K562 (cell line): ENCODE results near the gene FGF14. TPM values are rescaled to one million over a fixed set of nuclear protein-coding genes. Genes with fewer than 3 reads are reported as not detected.

ENCODE experiments used
- ATAC-seq: fragments of 200-7000 bp; cut with Tn5 transposase; 3 replicates; pipeline ENCODE4 v1.9.1; 2020; ENCODE audit warnings: moderate library complexity
- BruUV-seq: library from RNA; stranded (reverse); fragments of 400-500 nt; replicated peaks from 2 replicates; lab custom pipeline; 2021; lab: Mats Ljungman, UMichigan
- CTCF ChIA-PET: fragments of 300-600 bp; formaldehyde crosslinking; extraction: SDS; loops from one replicate; lab custom pipeline; 2021; ENCODE audit warnings: low intra/inter-chr PET ratio; lab: Yijun Ruan, JAX
- POLR2A ChIA-PET: fragments of 300-600, 350-650 bp; sonication (Branson Sonifier 250); formaldehyde crosslinking; extraction: SDS; loops from one replicate; lab custom pipeline; 2021; ENCODE audit warnings: antibody characterized with exemption, inconsistent platforms; lab: Yijun Ruan, JAX
- DNase-seq, 4 experiments: peaks; one replicate each; pipeline versions ENCODE4 v3.0.0 to v3.0.0-alpha.2; 2011 to 2018; ENCODE audit warnings: low spot score in 3 of 4, mixed read lengths in 3 of 4; ENCODE audit errors: extremely low read depth in 1 of 4
- FAIRE-seq: peaks from 2 replicates; lab custom pipeline; 2011; peaks lifted over from hg19 to GRCh38; lab: Jason Lieb, UNC
- H2AFZ ChIP-seq: 2 replicates; pipeline ENCODE4 v1.6.0; 2011; ENCODE audit warnings: low read depth, low read length, control low read depth, inconsistent platforms
- H3K27ac ChIP-seq: fragments of 200-600 bp; 3 replicates; pipeline ENCODE4 v1.8.0; 2011; ENCODE audit warnings: low read depth, mild to moderate bottlenecking, control low read depth, inconsistent platforms, low read length, moderate library complexity, mixed read lengths; ENCODE audit errors: extremely low read depth
- H3K27me3 ChIP-seq, 2 experiments: fragments of 300-600 bp in 1 of 2; 2 replicates in 1 of 2; 3 replicates in 1 of 2; pipeline versions ENCODE4 v1.6.0 to v1.8.0; 2011; ENCODE audit warnings: inconsistent platforms in 2 of 2, low read length in 2 of 2, mild to moderate bottlenecking in 1 of 2, mixed read lengths in 1 of 2, moderate library complexity in 1 of 2; ENCODE audit not compliant: control insufficient read depth in 2 of 2, insufficient read depth in 2 of 2
- H3K36me3 ChIP-seq: fragments of 300-600 bp; 3 replicates; pipeline ENCODE4 v1.8.0; 2011; ENCODE audit warnings: mild to moderate bottlenecking, low read length, inconsistent platforms; ENCODE audit not compliant: control insufficient read depth, insufficient read depth
- H3K4me1 ChIP-seq, 2 experiments: fragments of 200-600 bp in 1 of 2; replicated peaks in 1 of 2; 2 replicates in 1 of 2; 3 replicates in 1 of 2; pipeline versions ENCODE4 v1.5.1 to v1.8.0; 2011; ENCODE audit warnings: inconsistent platforms in 2 of 2, low read length in 2 of 2, mild to moderate bottlenecking in 1 of 2, mixed read lengths in 1 of 2, moderate library complexity in 1 of 2; ENCODE audit not compliant: control insufficient read depth in 2 of 2, insufficient read depth in 2 of 2
- H3K4me2 ChIP-seq: 2 replicates; pipeline ENCODE4 v1.6.1; 2011; ENCODE audit warnings: low read length, control low read depth, inconsistent platforms, mixed read lengths; ENCODE audit not compliant: insufficient read depth
- H3K4me3 ChIP-seq: fragments of 200-600 bp; sonication (generic), shearing (Covaris generic); 2 replicates; pipeline ENCODE4 v1.5.1; 2016; ENCODE audit warnings: control low read depth, inconsistent platforms
- H3K79me2 ChIP-seq: fragments of 200-600 bp; 3 replicates; pipeline ENCODE4 v1.8.0; 2011; ENCODE audit warnings: low read length, inconsistent platforms; ENCODE audit not compliant: control insufficient read depth, insufficient read depth
- H3K9ac ChIP-seq, 2 experiments: 2 replicates each; pipeline versions ENCODE4 v1.6.0 to v1.6.1; 2011; ENCODE audit warnings: low read depth in 2 of 2, low read length in 2 of 2, control low read depth in 1 of 2, inconsistent platforms in 1 of 2, mild to moderate bottlenecking in 1 of 2, mixed read lengths in 1 of 2; ENCODE audit not compliant: insufficient read depth in 1 of 2
- H3K9me1 ChIP-seq: one replicate; pipeline ENCODE4 v1.6.0; 2011; ENCODE audit warnings: inconsistent platforms, mild to moderate bottlenecking, low read length, moderate library complexity; ENCODE audit not compliant: control insufficient read depth, insufficient read depth
- H3K9me3 ChIP-seq: replicated peaks from 2 replicates; pipeline ENCODE4 v1.5.1; 2011; ENCODE audit warnings: low read depth, low read length, inconsistent platforms; ENCODE audit not compliant: control insufficient read depth, insufficient read depth
- H4K20me1 ChIP-seq: replicated peaks from 2 replicates; pipeline ENCODE4 v1.6.1; 2011; ENCODE audit warnings: low read length, inconsistent platforms, mixed read lengths; ENCODE audit not compliant: control insufficient read depth, insufficient read depth
- ARID3B ChIP-seq: fragments of 250-450 bp; sonication (Bioruptor Pico); IDR thresholded peaks from 2 replicates; pipeline ENCODE4 v1.4.0; 2020; ENCODE audit warnings: borderline replicate concordance
- ATF2 ChIP-seq: sonication (generic); formaldehyde crosslinking; IDR thresholded peaks from 2 replicates; pipeline ENCODE4 v1.8.1; 2022; ENCODE audit warnings: missing genetic modification reagents
- E2F1 ChIP-seq: sonication (generic); formaldehyde crosslinking; IDR thresholded peaks from 2 replicates; pipeline ENCODE4 v1.8.1; 2023; ENCODE audit warnings: mild to moderate bottlenecking, missing genetic modification reagents, moderate library complexity
- EHMT2 ChIP-seq: fragments of 450-650 bp; IDR thresholded peaks from 2 replicates; pipeline ENCODE4 v1.6.1; 2018; ENCODE audit warnings: antibody characterized with exemption
- EP400 ChIP-seq: fragments of 450-650 bp; IDR thresholded peaks from 2 replicates; pipeline ENCODE4 v1.6.1; 2017; ENCODE audit warnings: antibody characterized with exemption, mild to moderate bottlenecking, moderate library complexity
- ETS1 ChIP-seq: conservative IDR thresholded peaks from 2 replicates; pipeline ENCODE4 v1.6.1; 2011; ENCODE audit warnings: low read depth, mild to moderate bottlenecking, low read length; ENCODE audit not compliant: control insufficient read depth
- FOXA1 ChIP-seq: fragments of 450-650 bp; IDR thresholded peaks from 2 replicates; pipeline ENCODE4 v1.6.1; 2016; ENCODE audit warnings: mild to moderate bottlenecking, borderline replicate concordance
- KAT2B ChIP-seq: IDR thresholded peaks from one replicate; pipeline ENCODE4 v1.6.1; 2012; ENCODE audit warnings: low read depth, mild to moderate bottlenecking, control low read depth, inconsistent platforms, low read length, moderate library complexity
- KLF6 ChIP-seq: fragments of 250-450 bp; sonication (Bioruptor Pico); IDR thresholded peaks from 2 replicates; pipeline ENCODE4 v1.4.0; 2020; ENCODE audit warnings: mild to moderate bottlenecking, moderate library complexity, borderline replicate concordance
- MITF ChIP-seq: IDR thresholded peaks from 2 replicates; pipeline ENCODE4 v1.6.1; 2014; ENCODE audit warnings: antibody characterized with exemption
- RAD21 ChIP-seq, 2 experiments: fragments of 250-450 bp in 1 of 2; fragments of 450-650 bp in 1 of 2; sonication (Bioruptor Pico) in 1 of 2; formaldehyde crosslinking in 1 of 2; IDR thresholded peaks in 1 of 2; conservative IDR thresholded peaks in 1 of 2; 2 replicates each; pipeline versions ENCODE4 v1.4.0 to v1.8.0; 2020 to 2022; ENCODE audit warnings: mild to moderate bottlenecking in 2 of 2, moderate library complexity in 1 of 2
- SMARCA4 ChIP-seq: fragments of 450-650 bp; IDR thresholded peaks from 2 replicates; pipeline ENCODE4 v1.6.1; 2016
- SMARCC2 ChIP-seq: fragments of 450-650 bp; IDR thresholded peaks from 2 replicates; pipeline ENCODE4 v1.6.1; 2017; ENCODE audit warnings: antibody characterized with exemption, moderate library complexity, mild to moderate bottlenecking, low read depth
- SP1 ChIP-seq: sonication (generic); formaldehyde crosslinking; IDR thresholded peaks from 2 replicates; pipeline ENCODE4 v1.8.1; 2022; ENCODE audit warnings: mild to moderate bottlenecking, missing genetic modification reagents
- SRSF3 ChIP-seq: fragments of 200-400 bp; formaldehyde crosslinking; IDR thresholded peaks from 2 replicates; pipeline ENCODE4 v1.6.1; 2016; ENCODE audit warnings: mild to moderate bottlenecking, low read length, moderate library complexity; ENCODE audit not compliant: insufficient read depth
- ZNF511 ChIP-seq: sonication (generic); formaldehyde crosslinking; IDR thresholded peaks from 2 replicates; pipeline ENCODE4 v1.8.0; 2022; ENCODE audit warnings: mild to moderate bottlenecking, missing genetic modification reagents
- WGBS: fragments of 100-300 bp; shearing (Covaris generic); methylation state at CpG from one replicate; pipeline ENCODE4 v1.1.6; 2016; ENCODE audit warnings: low coverage, mixed read lengths; ENCODE audit not compliant: insufficient coverage; ENCODE audit errors: missing lambda C conversion rate; 5-methylcytosine and 5-hydroxymethylcytosine counted together
- in situ Hi-C: fragments of 300-500 bp; cut with MboI; formaldehyde crosslinking; loops from 4 replicates; pipeline ENCODE4 v1.15.0; 2018; ENCODE audit warnings: inconsistent platforms, mixed read lengths
- intact Hi-C: fragments of 100-400 bp; cut with micrococcal nuclease; formaldehyde crosslinking; loops from 2 replicates; pipeline ENCODE4 v1.14.2; 2022
- polyA plus RNA-seq, 8 experiments: library from polyadenylated mRNA; depleted of rRNA in 4 of 8; stranded (reverse) in 5 of 8; unstranded in 3 of 8; fragments of >200 nt; fragmentation: Nextera tagmentation in 2 of 8; fragmentation: Illumina TruSeq in 1 of 8; extraction: Ambion mirVana in 2 of 8; extraction: Trizol in 1 of 8; gene quantifications; 2 replicates each; pipeline versions ENCODE4 v1.2.1 to v1.2.3, GENCODE V29; 2011 to 2014; ENCODE audit warnings: inconsistent platforms in 1 of 8, missing spikeins in 1 of 8
- total RNA-seq, 7 experiments: library from RNA; depleted of rRNA in 6 of 7; stranded (reverse); fragments of >200 nt in 6 of 7; fragmentation: Illumina TruSeq in 2 of 7; extraction: Trizol in 2 of 7; gene quantifications; 2 replicates each; pipeline versions ENCODE4 v1.2.1 to v1.2.3, GENCODE V29; 2011 to 2021; ENCODE audit warnings: low replicate concordance in 1 of 7

Gene FGF14
- total and polyA plus RNA-seq, 9 of the 15 experiments (the other 6 are each of a cell fraction or from before 2014, with no cell fraction given), result not detected

GRCh38 chr13:102355251-102355650, 46.6 kb downstream of the FGF14 start:
- 0% methylated on average over 3 of the region's 3 CpGs for WGBS
- Histone ChIP-seq H3K9ac (no peak overlapping the region), H3K27ac (no peak overlapping the region), H2AFZ (no peak overlapping the region), H3K79me2 (no peaks in the 10 kb centered on the region), H3K4me1 (no peaks in the 10 kb centered on the region), H3K9me3 (no peaks in the 10 kb centered on the region), H3K27me3 (no peaks in the 10 kb centered on the region), H3K4me3 (no peak overlapping the region), H3K36me3 (no peaks in the 10 kb centered on the region), H3K9me1 (no peaks in the 10 kb centered on the region), H4K20me1 (no peaks in the 10 kb centered on the region), H3K4me2 (no peak overlapping the region)
- no TSS peak for BruUV-seq
- in situ Hi-C loops (no loop called here), intact Hi-C loops (no loop called here)
- no peak for FAIRE-seq
- no peak for ATAC-seq
- DNase-seq, result no peak
- ChIA-PET POLR2A (no interaction called here), CTCF (no interaction called here)
- TF ChIP-seq ZNF511 (CRISPR knock-in tag) (no peak), E2F1 (CRISPR knock-in tag) (no peak), FOXA1 (no peak), SMARCC2 (no peak), SMARCA4 (no peak), SRSF3 (no peak), RAD21 (CRISPR knock-in tag; conservative IDR thresholded peaks at IDR 0.05 in 1 of 2, IDR thresholded peaks at IDR 0.05 in 1 of 2) (no peak), ATF2 (CRISPR knock-in tag) (no peak), EP400 (no peak), ETS1 (no peak), EHMT2 (no peak), KLF6 (CRISPR knock-in tag) (no peak), SP1 (CRISPR knock-in tag) (no peak), MITF (no peak), KAT2B (no peak), ARID3B (no peak)
